NCI-H1694 (cell line): Measurements from ENCODE around the gene CALHM3.

Source experiments
- DNase-seq: peaks from one replicate; lab custom pipeline; 2025; lab: John Stamatoyannopoulos, UW

The CALHM3 gene

DNA sequence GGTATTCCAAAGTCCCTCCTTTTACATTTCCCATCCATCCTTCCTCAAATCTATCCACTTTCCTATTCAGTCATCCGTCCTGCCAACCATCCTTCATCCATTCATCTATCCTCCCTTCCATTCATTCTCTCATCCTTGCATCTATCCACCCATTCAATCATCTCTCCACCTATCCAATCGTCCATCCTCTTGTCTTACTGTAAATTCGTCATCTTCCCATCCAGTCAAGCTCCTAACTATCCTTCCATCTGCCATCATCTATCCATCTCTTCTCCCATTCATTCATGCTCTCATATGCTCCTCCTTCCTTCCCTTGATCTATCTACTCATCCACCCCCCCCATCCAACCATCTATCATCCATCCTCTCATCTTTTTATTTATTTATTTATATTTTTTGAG, 5.0 kb downstream of the CALHM3 start:
- no peak for DNase-seq

DNA sequence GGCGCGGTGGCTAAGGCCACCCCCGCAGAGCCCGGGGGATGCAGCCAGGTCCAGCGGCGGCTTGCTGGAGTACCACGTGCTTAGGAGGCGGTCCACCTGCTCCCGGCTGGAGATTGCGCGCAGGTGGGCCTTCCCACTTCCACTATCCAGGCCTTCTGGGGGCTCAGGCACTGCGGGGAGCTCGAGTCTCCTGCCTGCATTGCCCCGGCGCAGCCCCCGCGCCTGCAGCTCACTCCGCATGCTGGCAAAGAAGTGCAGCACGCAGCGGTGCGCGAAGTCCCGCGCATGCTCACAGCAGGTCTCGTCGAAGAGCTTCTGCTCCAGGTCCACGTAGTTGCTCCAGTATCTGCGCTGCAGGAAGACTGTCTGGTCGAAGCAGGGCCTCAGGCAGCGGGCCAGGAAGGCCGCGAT, 5.8 kb downstream of the CALHM3 start:
- no peak for DNase-seq

DNA sequence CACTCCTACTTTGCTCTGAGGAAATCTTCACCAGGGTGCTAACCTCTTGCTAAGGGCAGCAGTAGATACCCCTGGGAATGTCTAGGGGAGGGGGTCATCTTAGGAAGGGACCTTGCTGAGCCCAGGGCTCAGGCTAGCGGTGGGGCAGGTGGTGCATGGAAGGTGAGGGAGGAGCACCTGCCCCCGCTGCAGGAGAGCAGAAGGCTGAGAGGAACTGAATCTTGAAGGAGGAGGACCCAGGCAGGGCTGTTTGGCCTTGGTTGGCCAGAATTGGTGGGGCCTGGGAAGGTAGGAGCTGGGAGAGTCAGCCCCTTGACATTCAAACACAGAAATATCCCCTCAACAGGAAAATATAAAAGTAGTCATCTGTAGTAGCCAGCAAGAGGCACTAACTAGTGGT, 7.0 kb downstream of the CALHM3 start:
- DNase-seq = no peak

DNA sequence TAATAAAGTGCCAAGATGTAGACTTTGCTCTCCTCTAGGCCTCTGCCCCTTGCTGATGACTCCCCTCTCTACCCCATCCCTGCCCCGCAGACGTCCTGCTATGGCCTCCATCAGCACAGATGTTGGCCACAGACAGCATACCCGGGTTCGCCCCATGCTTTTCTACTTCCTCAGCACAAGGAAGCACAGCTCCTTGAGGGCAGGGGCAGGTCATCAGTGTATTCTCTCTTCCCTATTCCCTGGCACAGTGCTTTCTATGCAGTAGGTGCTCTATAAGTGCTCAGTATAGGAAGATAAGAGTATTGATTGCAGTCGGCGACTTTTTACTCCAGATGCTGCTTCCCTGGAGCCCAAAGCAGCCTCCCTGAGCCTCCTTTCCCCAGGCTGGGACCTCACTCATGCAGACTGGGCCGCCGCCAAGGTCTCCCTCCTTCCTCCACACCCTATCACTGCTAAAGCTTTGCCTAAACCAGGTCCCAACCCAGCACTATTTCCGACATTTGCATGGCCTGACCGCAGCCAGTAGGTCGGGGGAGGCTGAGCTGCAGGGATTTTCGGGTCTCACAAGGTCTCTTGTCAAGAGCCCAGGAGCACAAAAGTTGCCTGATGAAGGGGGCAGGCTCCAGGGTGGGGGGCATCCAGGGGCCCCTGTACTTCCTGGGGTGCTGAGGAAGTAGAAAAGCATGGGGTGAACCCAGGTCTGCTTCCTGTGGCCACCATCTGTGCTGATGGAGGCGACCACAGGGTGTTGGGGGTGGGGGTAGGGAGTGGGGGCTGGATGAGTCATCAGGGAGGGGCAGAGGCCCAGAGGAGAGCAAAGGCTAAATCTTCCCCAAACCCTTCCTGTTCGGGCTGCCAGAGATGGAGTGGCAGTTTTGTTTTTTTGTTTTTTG, 8.0 kb downstream of the CALHM3 start:
- no peak for DNase-seq

DNA sequence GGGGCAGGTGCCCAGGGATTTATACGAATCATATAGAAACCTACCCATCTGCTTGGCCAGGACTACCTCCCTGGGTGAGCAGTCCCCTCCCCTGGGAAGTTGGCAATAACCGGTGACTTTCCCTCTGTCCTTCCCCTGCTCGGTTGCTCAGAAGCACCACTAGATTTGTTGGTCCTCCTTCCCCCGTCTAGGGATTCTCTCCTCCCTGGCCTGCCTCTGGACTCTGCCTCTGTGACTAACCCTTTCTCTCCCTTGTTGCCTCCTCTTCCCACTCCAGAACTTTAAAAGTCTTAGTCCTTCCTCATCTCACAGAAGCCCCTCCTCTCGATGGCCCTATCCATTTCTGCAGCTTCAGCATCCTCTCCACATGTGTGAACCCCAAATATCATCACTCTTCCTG, 9.8 kb downstream of the CALHM3 start:
- no peak for DNase-seq

DNA sequence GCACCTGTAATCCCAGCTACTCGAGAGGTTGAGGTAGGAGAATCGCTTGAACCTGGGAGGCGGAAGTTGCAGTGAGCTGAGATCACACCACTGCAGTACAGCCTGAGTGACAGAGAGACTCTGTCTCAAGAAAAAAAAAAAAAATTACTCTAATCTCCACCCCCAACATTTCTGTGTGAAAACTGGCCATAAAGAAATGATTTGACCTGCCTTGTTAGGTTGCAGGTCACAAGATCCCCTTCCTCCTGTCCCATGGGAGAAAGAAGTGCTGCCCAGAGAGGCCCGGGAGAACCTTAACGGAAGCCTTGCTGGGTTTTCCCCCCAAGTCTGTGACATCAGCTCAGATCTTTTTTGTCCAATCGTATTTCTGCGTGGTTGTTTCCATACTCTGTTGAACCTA, 11.6 kb downstream of the CALHM3 start:
- DNase-seq = no peak

DNA sequence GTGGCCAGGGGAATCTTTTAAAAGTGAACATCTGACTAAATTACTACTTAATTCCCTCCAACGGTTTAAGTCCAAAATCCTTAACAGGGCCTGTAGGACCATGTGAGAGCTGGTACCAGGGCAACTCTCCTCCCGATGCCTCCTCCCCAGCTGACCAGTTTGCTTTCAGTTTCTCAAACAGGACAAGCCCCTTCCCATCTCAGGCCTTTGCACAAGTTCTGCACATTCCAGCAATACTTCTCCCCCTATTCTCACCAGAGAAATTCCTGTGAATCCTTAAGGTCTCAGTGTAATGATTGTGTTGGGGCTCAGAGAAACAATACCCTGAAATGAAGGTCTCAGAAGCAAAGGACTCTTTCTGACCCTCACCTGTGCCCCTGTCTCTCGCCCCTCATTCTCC, 12.3 kb downstream of the CALHM3 start:
- no peak for DNase-seq

DNA sequence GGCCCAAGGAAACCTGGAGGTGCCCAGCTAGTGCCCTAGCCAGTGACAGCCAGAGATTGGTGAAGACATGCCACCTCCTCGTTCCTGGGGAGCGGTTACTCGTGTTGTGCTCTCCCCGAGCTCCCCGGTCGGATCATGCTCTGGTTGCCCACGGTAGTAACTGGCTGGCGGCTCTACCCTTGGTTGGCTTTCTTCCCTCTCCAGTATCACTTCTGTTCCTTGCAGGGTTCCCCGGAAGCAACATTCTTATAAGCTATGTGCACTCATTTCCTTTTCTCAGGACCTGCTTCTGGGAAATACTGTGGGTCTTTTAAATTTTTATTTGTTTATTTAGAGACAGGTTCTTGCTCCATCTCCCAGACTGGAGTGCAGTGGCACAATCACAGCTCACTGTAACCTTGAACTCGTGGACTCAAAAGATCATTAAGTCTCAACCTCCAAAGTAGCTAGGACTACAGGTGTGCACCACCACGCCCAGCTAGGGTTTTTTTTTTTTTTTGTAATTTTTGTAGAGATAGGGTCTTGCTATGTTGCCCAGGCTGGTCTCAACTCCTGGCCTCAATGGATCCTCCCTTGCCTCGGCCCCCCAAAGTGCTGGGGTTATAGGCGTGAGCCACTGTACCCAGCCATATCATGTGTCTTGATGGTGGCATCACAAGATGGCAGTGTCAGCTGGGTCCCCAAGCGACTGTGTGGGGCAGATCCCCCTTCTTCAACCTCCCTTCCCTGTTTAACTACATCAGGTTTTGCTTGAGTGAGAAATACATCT, 13.4 kb downstream of the CALHM3 start:
- DNase-seq = no peak

DNA sequence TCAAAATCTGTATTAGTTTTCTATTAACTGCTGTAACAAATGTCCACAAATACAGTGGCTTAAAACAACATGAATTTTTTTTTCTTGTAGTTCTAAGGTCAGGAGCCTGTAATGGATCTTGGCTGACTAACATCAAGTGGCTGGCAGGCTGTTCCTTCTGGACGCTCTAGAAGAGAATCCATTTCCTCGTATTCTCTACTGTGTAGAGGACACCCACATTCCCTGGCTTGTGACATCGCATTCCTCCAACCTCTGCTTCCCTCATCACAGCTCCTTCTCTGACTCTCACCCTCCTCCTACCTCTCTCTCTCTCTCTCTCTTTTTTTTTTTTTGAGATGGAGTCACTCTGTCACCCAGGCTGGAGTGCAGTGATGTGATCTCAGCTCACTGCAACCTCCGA, 15.5 kb downstream of the CALHM3 start:
- DNase-seq = no peak

DNA sequence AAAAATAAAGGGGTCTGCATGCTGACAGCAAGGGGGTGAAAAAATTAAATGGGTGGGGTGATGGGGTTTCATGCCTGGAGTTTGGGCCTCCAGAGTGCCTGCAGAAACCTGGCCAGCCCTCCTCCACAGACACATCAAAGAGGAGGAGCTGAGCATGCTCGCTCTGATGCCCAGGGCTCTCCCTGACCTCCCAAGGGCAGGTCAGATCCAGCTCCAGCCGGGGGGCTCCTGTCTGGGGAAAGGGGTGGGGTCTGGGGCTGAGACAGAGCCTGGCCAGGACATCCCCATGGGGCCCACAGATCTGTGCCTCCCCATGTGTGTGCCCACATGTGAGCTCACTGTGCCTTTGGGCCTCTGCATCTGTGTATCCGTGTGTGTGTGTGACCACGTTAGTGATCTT, 19.4 kb downstream of the CALHM3 start:
- DNase-seq = no peak

DNA sequence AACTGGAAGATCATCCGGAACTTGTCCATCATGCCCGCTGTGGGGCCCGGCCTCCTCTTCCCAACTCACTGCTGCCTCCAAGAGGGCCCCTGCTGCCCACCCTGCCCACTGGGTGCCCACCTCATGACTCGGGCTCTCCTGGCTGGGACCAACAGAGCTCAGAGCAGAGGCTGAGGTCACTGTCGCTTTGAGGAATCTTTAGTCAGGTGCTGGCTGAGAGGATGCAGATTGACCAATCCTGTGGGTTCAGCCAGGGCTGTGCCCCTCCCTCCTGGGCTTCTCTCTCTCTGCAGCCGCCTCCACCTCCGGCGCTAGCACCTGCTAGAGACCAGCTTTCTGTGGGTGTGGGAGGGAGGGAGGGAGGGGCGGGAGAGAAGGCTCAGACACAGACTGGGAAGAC, 20.3 kb downstream of the CALHM3 start, which contains the start of gene CALHM1:
TSS of gene CALHM1 (minus strand) at position 181 of the 400 bp plus-strand sequence. CDS start at position 32, 149 bp downstream.
- no peak for DNase-seq

DNA sequence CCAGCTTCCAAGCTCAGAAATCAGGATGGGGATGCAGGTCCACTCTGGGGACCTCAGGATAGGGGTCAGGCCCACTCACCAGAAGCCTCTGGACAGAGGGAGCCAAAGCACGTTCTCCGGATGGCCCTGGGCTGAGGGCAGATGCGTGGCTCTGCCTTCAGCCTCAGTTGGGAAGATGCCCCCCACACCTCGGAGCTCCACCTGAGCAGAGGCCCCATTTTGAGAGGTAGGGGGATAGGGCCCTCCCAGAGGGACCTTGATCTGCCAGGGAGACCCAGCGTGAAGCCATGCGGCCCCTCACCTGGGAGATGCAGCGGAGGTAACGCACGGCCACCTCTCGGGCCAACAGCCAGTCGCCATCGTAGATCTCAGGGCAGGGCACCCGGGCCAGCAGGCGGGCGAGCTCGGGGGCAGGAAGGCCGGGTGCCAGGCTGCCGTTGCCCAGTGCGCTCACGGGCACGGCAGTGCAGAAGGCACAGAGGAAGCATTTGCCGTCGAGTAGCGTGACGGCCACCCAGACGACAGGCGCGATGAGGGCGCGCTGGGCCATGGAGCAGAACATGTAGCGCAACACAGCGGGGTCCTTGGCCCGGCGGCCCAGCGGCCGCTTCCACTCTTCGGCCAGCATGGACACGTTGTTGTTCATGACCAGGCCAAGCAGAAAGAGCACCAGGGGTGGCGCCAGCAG, 21.0 kb downstream of the CALHM3 start:
- no peak for DNase-seq

DNA sequence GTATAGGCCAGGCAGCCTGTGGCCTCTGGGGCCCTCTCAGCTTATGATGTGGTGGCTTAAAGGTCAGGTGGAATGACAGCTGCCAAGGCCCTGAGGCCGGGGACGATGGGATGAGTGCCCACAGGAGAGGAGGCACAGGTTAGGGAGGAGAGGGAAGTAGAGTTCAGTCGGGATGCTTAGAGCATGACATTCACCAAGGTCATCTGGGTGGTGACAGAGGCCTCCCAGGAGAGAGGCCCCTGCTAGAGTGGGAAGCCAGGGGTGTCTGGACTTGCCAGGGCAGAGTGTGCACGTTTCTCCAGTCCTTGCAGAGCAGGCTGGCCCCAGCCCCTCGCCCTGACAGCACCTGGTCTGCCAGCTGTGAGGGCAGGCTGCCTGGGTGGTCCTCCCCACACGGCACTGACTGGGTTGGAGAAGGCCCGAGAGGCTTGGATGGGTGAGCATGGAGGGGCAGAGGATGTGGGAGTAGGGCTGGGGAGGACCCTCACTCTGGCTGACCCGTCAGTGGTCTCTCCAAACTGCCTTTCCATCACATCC, 21.8 kb downstream of the CALHM3 start:
- no peak for DNase-seq

DNA sequence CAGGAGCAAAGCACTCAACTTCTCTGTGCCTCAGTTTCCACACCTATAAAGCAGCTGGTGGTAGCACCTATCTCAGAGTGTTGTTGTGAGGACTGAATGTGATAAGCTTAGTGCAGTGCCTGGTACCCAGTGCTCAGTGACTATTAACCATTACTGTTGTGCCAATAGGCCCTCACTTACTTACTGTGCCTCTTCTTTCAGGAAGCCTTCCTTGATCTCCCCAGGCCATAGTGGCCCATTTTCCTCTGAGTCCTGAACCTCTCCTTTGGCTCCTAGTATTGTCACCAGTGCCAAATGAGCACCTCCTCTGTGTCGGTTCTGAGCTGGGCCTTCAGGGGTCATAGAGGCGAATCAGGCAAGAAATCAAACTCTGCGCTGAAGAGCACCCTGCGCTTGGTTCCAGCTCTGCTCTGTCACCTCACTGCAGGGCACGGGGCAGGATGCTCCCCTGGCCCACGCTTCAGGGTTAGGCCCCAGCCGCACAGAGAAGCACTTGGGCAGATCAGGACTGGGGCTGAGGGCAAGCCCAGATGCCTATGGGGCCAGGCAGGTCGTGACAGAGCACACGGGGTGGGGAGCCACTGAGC, 22.9 kb downstream of the CALHM3 start:
- no peak for DNase-seq

DNA sequence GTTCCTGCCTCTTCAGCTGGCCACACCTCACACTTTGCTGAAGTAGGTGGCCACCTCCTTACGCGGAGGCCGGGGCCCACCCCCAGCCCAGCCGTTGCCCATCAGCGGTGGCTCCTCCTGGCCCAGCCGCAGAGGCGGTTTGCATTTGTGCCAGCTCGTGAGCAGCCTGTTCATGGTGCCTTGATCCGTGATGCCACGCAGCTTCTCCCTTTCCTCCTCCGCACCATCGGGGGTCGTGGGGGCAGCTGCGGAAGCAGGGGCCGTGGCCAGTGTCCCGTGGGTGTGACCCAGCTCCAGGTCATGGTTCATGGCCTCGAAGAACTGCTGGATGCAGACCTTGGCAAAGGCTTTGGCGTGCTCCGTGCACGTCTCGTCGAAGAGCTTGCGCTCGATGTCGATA, 23.8 kb downstream of the CALHM3 start:
- no peak for DNase-seq

DNA sequence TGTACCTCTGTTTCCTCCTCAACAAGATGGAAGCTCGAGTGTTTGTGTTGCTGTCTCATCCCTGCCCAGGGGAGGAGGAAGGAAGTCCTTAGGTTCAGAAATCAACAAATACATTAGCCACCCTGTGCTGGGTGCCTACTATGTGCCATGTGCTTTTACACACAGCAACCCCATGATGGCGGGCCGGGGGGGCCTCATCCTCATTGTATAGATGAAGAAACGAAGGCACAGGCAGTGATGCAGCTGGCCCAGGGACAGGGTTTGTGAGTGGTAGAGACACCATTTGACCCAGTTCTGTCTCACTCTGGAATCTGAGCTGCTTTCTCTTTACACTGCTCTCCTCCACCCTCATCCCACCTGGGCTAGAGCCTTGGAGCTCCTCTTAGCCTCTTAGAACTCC, 25.0 kb downstream of the CALHM3 start:
- DNase-seq = no peak

DNA sequence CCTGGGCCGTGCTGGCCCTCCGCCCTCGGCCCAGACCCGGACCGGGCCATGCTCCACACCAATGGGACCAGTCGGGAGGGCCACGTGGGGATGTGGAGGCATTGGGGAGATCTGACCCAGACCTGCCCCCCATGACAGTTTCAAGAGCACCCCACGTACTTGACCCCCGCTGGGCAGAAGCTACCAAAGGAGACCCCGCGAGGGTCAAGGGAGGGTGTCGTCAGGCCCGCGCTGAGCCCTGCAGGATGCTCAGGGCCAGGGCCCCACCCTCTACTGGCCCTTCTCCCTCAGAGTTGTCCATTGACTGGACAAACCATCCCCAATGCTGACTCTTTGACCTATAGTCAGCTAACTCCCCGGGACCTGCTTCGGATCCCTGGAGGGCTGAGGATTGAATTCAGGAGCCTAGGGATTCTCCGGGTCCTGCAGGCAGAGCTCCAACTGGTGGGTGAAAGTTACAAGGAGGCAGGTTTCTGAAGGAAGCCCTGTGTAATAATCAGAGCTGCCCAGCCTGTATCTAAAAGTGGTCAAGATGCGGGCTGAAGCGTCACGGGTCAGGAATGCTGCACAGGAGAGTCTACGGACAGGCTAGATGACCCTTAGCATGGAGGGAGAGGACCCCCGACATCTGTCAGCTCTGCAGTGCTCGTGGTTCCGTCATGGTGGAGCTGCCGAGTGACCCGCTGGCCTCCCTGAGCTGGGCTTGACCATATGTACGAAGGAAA, 26.4 kb downstream of the CALHM3 start:
- DNase-seq = no peak

DNA sequence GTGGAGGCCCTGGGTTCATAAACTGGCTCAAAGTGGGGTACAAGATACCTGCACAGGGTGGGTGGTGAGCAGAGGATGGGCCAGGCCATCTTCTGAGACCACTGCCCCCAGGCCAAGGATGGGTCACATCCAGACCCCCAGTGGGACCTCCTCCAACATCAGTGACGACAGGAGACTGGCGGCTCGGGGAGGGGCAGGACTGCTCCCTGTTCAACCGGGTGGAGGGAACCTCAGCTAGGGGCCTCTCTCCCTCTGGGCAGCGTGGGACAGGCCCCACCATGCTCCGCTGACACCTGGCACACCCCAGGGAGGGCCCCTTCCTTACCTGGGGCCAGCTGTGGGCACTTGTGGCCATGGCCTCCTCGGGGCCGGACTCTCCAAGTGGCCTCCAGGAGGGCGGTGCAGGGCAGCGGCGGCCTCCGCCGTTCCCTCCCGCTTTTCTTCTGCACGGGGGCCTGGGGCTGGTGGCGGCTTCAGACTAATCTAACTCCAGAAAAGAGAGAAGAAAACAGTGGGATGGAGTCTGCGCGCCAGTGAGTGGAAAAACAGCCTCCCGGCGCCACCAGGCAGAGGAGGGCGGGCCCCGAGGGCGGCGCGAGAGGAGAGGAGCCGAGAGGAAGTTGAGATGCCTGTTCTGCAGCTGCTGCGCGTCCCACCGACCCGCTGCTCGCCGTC, 27.1 kb downstream of the CALHM3 start, which contains the start of gene CALHM2:
TSS of gene CALHM2 (minus strand) at position 540 of the 675 bp plus-strand sequence. CDS start 2,429 bp downstream, outside the sequence.
- DNase-seq = no peak

DNA sequence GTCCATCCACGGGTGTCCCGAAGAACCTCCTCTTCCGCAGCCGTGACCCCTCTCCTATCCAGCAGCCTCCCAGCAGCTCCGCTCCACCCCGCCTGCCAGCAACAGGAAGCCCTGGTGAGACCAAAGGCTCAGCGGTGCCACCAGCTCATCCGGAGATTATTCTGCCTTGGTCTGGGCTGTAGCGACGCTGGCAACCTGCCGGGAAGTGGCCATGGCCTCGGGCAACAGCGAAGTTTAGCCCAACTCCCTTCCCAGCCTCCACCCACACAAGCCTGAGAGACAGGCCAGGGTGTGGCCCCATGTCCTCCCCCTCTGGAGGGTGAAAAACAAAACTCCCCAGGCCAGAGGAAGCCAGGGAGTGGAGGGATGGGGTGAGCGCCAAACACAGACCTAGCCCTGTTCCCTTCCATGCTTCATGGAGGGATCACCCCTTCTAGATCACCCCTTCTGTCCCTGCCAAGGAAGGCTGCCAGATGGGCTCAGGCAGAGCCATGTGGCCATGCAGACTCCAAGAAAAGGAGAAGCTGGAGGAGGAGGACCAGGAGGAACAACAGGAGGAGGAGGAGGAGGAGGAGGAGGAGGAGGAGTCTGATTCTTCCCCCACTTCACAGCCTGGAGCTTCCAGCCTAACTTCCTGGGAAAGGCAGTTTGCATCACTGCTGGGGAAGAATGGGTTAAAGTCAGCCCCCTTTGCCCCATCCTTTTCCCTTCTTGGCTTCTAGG, 27.8 kb downstream of the CALHM3 start:
- no peak for DNase-seq

DNA sequence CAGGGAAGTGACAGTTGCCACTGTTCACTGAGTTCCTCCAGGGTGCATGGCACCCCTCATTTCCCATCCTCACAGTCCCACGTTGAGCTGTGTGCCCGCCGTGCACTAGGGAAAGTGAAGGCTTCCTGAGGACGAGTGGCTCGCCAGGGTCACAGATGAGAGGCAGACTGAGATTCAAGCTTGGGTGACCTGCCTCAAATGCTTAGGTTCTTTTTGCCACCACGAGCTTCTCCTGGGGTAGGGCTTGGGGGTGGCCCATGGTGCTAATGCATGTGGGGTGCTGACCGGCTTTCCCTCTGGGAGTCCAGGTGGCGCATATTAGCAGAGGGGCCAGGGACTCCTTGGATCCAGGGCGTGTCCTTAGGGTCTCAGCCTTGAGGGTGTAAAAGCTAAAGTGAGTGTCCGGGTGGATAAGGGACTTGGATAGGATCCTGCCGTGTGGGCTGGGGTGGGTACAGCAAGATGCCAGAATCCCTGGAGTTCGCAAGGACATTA, 28.8 kb downstream of the CALHM3 start:
- DNase-seq = no peak
